ENCODE results near the gene LRRC72.
"Not testable (repeated sequence)": the region's sequence is repeated elsewhere in the genome, so short reads cannot be mapped to it uniquely, and the experiment has no call there.

LRRC72 gene

GRCh38 chr7:16526742-16527540 lies at the start of gene LRRC72:
Gene LRRC72 (plus strand): TSS chr7:16526825. CDS start chr7:16526953, 128 bp downstream.
- DNase-seq: no peak

- no peak for DNase-seq
Observed at GRCh38 chr7:16479161-16479560, 47.5 kb upstream of the LRRC72 start.

GRCh38 chr7:16479591-16479990 lies 47.0 kb upstream of the LRRC72 start:
- no peak for DNase-seq

GRCh38 chr7:16484453-16485158 lies 42.0 kb upstream of the LRRC72 start:
- DNase-seq: no peak

- DNase-seq: no peak
Observed at GRCh38 chr7:16491148-16491547, 35.5 kb upstream of the LRRC72 start.

GRCh38 chr7:16492513-16493062 lies 34.0 kb upstream of the LRRC72 start:
- DNase-seq: no peak

GRCh38 chr7:16493266-16493665 lies 33.4 kb upstream of the LRRC72 start:
- DNase-seq: no peak

- no peak for DNase-seq
Observed at GRCh38 chr7:16494551-16494950, 32.1 kb upstream of the LRRC72 start.

GRCh38 chr7:16494955-16495719 lies 31.5 kb upstream of the LRRC72 start:
- DNase-seq: no peak

GRCh38 chr7:16498122-16498521 lies 28.5 kb upstream of the LRRC72 start:
- peak; percentile 24 for DNase-seq

GRCh38 chr7:16502303-16502702 lies 24.3 kb upstream of the LRRC72 start:
- no peak for DNase-seq

GRCh38 chr7:16504019-16504418 lies 22.6 kb upstream of the LRRC72 start:
- no peak for DNase-seq

GRCh38 chr7:16506422-16506821 lies 20.2 kb upstream of the LRRC72 start:
- not testable (repeated sequence) for DNase-seq

- DNase-seq: no peak
Observed at GRCh38 chr7:16509829-16510228, 16.8 kb upstream of the LRRC72 start.

GRCh38 chr7:16511314-16511713 lies 15.3 kb upstream of the LRRC72 start:
- no peak for DNase-seq

- no peak for DNase-seq
Observed at GRCh38 chr7:16512097-16512496, 14.5 kb upstream of the LRRC72 start.

- no peak for DNase-seq
Observed at GRCh38 chr7:16514271-16514670, 12.4 kb upstream of the LRRC72 start.

GRCh38 chr7:16514729-16515128 lies 11.9 kb upstream of the LRRC72 start:
- no peak for DNase-seq

- DNase-seq: no peak
Observed at GRCh38 chr7:16515785-16516685, 10.6 kb upstream of the LRRC72 start.

GRCh38 chr7:16519985-16520384 lies 6.6 kb upstream of the LRRC72 start:
- DNase-seq: not testable (repeated sequence)

- DNase-seq: no peak
Observed at GRCh38 chr7:16524332-16524731, 2.3 kb upstream of the LRRC72 start.

- no peak for DNase-seq
Observed at GRCh38 chr7:16528520-16528919, 1.9 kb downstream of the LRRC72 start.

Measured in DMS79 (cell line).